MG63 (cell line): ENCODE measurements around the gene PPP1R3D. TPM values are rescaled to one million over a fixed set of nuclear protein-coding genes. Genes with fewer than 3 reads are reported as not detected.

Experiments used
- DNase-seq: peaks from one replicate; pipeline ENCODE4 v3.0.0-alpha.2; 2020
- H3K27me3 ChIP-seq: fragments of 250-450 bp; sonication (Bioruptor Pico); 2 replicates; pipeline ENCODE4 v1.5.1; 2020; ENCODE audit warnings: mild to moderate bottlenecking, moderate library complexity
- H3K36me3 ChIP-seq: fragments of 250-450 bp; sonication (Bioruptor Pico); 2 replicates; pipeline ENCODE4 v1.5.1; 2020; ENCODE audit warnings: mild to moderate bottlenecking, moderate library complexity
- H3K4me3 ChIP-seq: fragments of 250-450 bp; sonication (Bioruptor Pico); 2 replicates; pipeline ENCODE4 v1.5.1; 2020; ENCODE audit warnings: mild to moderate bottlenecking, moderate library complexity
- H3K9me3 ChIP-seq: fragments of 250-450 bp; sonication (Bioruptor Pico); 2 replicates; pipeline ENCODE4 v1.5.1; 2020; ENCODE audit warnings: mild to moderate bottlenecking, moderate library complexity
- total RNA-seq: library from RNA; depleted of rRNA; stranded (reverse); fragments of >200 nt; shearing (Covaris generic); gene quantifications from 2 replicates; pipeline ENCODE4 v1.2.3, GENCODE V29; 2014; ENCODE audit warnings: low replicate concordance; rRNA removed

PPP1R3D gene, protein sequence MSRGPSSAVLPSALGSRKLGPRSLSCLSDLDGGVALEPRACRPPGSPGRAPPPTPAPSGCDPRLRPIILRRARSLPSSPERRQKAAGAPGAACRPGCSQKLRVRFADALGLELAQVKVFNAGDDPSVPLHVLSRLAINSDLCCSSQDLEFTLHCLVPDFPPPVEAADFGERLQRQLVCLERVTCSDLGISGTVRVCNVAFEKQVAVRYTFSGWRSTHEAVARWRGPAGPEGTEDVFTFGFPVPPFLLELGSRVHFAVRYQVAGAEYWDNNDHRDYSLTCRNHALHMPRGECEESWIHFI
- 8.8 and 11.4 TPM in 2 replicates for total RNA-seq

DNA sequence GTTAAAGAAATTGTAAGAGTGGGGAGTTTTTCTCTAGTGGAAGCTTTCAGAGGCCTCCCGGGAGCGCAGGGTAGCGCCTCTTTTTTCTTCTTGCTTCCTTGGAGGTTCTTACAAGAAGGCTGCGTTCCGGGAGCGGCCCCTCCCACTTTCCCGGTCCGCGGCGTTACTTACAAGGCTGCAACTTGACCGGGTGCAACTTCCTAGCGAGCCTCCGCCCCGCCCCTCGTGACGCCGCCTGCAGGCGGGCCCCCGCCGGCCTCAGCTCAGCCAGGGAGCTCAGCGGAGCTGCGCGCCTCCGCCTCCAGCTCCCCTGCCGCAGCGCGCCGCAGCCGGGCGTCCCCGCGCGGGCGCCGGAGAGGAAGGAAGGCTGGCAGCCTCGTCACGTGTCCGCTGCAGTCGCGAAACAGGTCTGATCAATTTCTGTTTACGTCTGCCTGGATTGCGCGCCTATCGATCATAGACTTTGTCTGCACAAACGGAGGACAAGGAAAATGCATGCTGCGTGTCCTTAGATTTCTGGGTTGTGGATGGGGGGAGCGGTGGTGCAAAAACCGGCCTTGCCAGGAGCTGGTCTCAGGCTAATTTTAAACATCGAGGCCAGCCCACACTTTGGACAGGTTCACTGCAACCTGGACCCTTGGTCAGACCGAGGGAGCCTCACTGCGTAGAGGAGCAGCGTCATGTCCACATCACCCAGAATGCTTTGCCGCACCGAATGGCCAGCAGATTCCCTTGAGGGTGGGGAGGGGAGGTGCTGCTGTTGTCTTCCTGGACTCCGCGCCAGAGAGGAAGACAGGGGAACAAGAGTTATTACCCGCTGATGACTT, at the start of gene PPP1R3D, which contains the start of gene FAM217B:
Gene PPP1R3D (minus strand): TSS at position 177 of the 827 bp plus-strand sequence. CDS start 374 bp downstream, outside the sequence.
Gene FAM217B (plus strand): TSS at position 261 of the 827 bp plus-strand sequence. CDS start 3,555 bp downstream, outside the sequence.
- Histone ChIP-seq H3K36me3 (peaks cover 39% of the 10 kb centered on the region), H3K9me3 (0 out of 2 replicates have a peak, but pooled peaks cover 2% of the 10 kb centered on the region), H3K4me3 (peak within 1 kb of the TSS; percentile 83), H3K27me3 (no peaks in the 10 kb centered on the region)
- peak; percentile 98 for DNase-seq

DNA sequence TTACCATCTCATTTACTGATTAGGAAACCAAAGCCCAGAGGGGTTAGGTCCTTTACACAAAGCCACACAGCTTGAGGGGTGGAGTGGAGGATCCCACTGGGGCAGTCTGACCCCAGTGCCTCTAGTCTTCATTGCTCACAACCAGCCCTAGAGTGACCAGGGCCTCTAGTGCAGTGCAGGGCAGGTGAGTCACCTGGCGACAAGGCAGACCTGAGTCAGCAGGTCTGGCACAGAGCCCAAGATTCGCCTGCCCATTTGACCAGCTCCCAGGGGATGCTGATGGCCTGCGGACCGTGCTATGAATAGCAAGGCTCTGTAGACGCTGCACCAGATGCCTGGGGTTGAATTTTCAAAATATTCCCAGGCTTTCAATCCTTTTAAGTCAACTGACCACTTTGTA, 48.0 kb upstream of the PPP1R3D start:
- no peaks in the 10 kb centered on the region for H3K9me3 ChIP-seq

DNA sequence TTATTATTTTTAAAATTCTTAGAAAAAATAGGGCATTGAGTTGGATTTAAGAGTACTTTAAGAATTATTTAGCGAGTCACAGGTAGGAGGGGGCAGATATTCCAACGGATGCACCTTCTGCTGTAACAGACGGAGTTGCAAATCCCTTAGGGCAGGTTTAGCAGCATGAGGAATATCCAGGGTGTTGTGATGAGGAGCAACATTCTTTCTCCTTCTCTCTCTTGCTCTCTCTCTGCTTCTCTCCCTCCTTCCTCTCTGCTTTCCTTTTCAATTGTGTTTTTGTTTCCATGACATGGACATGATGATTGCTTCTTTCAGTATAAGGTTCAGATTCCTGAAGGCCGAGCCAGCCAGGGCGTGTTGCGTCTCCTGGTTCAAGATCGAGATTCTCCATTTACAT, 47.0 kb upstream of the PPP1R3D start:
- H3K27me3 ChIP-seq: no peaks in the 10 kb centered on the region
- H3K4me3 ChIP-seq: no peak overlapping the region
- no peak for DNase-seq
- H3K36me3 ChIP-seq: no peaks in the 10 kb centered on the region
- no peaks in the 10 kb centered on the region for H3K9me3 ChIP-seq

More for the DNA sequence above, 48.0 kb upstream of the PPP1R3D start:
- Histone ChIP-seq H3K4me3 (no peak overlapping the region), H3K27me3 (no peaks in the 10 kb centered on the region; the same call in 1 of the 2 replicates), H3K36me3 (no peaks in the 10 kb centered on the region)
- DNase-seq: peak; percentile 27

DNA sequence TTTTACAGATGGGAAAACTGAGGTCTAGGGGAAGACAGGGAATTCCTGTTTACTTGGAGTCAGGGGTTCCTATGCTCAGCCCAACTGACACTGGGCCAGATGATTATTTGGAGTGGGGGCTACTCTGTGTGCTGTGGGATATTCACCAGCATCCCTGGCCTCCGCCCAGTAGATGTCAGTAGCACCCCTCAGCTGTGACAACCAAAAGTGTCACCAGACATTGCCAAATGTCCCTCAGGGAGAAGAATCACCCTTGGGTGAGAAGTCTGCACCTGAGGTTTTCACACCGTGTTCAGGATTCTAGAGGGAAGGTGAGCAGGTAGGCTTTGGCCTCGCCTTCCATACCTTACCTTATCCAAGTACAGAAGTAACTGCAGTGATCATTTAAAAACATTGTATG, 45.8 kb upstream of the PPP1R3D start:
- Histone ChIP-seq H3K9me3 (no peaks in the 10 kb centered on the region), H3K27me3 (no peaks in the 10 kb centered on the region), H3K4me3 (no peak overlapping the region), H3K36me3 (no peaks in the 10 kb centered on the region)
- DNase-seq: no peak

DNA sequence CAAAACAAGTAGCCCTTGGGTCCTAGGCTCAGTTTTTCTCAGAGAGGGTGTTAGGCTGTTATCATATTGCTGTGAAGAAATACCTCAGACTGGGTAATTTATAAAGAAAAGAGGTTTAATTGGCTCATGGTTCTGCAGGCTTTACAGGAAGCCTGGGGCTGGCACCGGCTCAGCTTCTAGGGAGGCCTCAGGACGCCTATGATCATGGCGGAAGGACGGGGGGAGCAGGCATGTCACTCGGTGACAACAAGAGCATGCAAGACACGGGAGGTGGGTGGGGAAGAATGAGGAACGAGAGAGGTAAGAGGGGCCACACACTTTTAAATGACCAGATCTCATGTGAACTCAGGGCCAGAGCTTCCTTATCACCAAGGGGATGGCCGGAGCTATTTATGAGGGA, 45.1 kb upstream of the PPP1R3D start:
- no peak for DNase-seq

DNA sequence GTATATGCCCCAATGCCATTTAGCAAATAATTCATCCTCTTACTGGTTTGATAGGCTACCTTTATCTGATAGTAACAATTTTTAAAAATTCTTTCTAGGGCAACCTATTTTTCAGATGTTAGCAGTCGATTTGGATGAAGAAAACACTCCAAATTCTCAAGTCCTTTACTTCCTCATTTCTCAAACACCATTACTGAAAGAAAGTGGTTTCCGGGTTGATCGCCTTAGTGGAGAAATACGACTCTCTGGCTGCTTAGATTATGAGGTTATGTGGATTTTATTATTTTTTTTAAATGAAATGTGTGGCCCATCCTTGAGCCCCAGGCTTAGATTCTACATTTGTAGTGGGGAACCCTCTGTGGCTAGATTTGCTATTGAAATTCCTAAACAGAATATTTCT, 44.4 kb upstream of the PPP1R3D start:
- no peak for DNase-seq
- no peak overlapping the region for H3K4me3 ChIP-seq
- no peaks in the 10 kb centered on the region for H3K9me3 ChIP-seq
- H3K27me3 ChIP-seq: no peaks in the 10 kb centered on the region
- no peaks in the 10 kb centered on the region for H3K36me3 ChIP-seq

More for the DNA sequence above, 45.1 kb upstream of the PPP1R3D start:
- Histone ChIP-seq H3K36me3 (no peaks in the 10 kb centered on the region), H3K27me3 (no peaks in the 10 kb centered on the region), H3K9me3 (no peaks in the 10 kb centered on the region), H3K4me3 (no peak overlapping the region)

DNA sequence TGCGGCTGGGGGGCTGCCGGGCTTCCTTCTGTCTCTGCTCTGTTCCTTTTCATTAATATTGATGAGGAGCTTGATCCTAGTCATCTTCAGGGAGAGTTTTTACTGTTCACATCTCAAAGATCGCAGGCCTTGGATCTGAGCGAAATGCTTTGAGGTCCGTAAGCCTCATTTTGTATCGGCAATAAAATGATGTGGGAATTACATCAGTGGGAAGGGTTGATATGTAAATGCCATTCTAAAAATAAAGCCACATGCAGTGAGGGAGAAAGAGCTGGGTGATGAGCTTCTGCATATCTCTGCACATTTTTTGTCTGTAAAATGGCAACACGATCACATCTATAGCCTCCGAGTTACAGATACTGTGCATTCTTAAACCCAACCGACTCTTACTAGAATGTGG, 43.0 kb upstream of the PPP1R3D start:
- Histone ChIP-seq H3K4me3 (no peak overlapping the region), H3K27me3 (no peaks in the 10 kb centered on the region), H3K36me3 (no peaks in the 10 kb centered on the region), H3K9me3 (no peaks in the 10 kb centered on the region)
- no peak for DNase-seq

DNA sequence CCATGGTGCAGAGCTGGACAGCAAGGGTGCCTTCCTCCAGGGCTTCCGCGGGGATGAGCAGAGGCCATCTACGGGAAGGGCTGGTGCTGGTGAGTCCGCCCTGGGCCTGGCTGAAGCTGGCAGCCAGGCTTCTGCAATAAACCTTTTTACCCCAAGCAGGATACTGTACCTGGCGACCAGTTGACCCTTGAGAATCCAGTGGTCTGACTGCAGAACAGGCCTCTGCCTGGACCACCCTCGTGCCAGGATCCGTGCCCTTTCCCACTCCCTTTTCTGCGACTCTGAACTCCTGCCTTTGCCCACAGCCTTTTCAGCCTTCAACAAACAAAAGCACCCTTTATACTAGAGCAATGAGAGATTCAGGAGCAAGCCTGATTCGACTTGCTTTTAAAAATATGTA, 37.0 kb upstream of the PPP1R3D start:
- no peak overlapping the region for H3K4me3 ChIP-seq
- H3K9me3 ChIP-seq: no peaks in the 10 kb centered on the region
- no peak for DNase-seq
- H3K27me3 ChIP-seq: no peaks in the 10 kb centered on the region
- H3K36me3 ChIP-seq: no peaks in the 10 kb centered on the region

DNA sequence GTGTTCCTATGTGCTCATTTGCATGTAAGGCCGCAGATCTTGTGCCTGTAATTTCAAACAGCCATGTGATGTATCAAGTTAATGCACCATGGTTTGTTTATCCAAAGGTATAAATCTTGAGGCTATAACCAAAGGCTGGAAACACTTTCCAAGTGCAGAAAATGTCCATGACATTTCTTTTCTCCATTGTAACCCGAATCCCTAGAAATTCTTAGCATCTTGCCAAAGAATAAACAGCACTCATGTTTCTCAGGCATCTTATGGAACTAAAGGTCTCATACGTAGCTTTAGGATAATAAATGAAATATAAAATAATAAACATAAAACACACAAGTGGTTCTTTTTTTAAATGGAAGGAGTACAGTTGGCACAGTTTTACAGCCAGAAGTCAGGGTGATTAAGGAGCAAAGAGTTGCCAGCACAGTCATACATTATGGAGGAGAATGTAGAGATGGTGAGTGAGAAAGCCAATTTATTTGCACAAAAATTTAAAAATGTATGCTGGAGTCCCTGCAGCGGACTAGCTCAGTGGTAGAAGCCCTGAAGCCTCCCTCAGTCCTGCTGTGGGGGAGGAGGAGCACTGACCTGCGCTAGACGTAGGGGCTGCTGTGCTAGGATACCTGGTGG, 36.2 kb upstream of the PPP1R3D start:
- DNase-seq: no peak

DNA sequence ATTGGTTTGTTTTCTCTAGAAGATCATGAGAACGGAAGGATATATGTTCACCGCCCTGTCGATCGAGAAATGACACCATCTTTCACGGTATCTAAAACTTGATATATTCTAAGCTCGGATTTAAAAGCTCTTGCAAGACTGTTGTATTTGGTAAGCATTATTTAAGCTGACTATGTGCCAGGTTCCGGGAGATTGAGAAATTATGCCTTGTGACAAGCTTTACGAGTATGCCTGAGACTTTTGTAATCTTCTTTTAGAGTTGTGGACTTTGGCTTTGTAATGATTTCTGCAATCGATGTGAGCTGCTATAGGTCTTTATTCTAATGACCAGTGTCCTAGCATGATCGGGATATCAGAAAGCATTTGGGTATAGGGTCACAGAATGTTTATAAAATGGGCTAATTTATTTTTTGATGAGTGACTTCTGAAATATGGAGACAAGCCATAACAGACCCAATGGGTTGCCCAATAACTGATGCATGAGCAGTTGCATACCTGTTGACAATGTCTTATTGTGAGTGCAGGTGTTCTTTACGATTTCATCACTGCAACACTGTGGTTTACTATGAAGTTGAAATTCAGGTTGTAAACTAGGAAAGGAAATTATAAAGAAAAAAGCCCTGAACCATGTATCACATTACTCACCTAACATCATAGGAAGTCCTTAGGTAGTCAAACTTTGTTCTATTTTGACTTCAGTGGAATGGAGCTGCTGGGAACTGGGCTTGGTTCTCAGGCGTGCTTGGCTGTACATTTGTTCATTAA, 32.1 kb upstream of the PPP1R3D start:
- Histone ChIP-seq H3K27me3 (no peaks in the 10 kb centered on the region), H3K9me3 (no peaks in the 10 kb centered on the region), H3K4me3 (no peak overlapping the region), H3K36me3 (no peaks in the 10 kb centered on the region)
- no peak for DNase-seq

More for the DNA sequence above, 36.2 kb upstream of the PPP1R3D start:
- Histone ChIP-seq H3K9me3 (no peaks in the 10 kb centered on the region), H3K27me3 (no peaks in the 10 kb centered on the region), H3K4me3 (no peak overlapping the region), H3K36me3 (no peaks in the 10 kb centered on the region)

DNA sequence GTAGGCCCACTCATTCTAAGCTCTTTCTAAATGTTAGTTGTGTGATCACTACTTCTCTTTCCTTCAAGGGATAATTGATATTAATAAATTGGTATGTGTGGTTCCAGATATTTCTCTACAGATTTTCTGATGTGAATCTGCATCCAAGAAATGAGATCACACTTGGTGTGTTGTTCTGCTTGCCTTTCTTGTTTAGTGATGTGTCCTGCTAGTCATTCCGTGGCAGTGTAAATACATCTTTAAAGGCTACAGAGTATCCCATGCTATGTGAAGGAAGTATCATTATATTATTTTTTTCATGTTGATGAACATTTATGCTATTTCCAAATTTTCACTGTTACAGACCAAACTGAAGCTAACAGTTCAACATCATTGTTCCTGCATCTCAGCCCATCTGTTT, 31.3 kb upstream of the PPP1R3D start:
- DNase-seq: no peak
- no peaks in the 10 kb centered on the region for H3K36me3 ChIP-seq
- no peaks in the 10 kb centered on the region for H3K27me3 ChIP-seq

DNA sequence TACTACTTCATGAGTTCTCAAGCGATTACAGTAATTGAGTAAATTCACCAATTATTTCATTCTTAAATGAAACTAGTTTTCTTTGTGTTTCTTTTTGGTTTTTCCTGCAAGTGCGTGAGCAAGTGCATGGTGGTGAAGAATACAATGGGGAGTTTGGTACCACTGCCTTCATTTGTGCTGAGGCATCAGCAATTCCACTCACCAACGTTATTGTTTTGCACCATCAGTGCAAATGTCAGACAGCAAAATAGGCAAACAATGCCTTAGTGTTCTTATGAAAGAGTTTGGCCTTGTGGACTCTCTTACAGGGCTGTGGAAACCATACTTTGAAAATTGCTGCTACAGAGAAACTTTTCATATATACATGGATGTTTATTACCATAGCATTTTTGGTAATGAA, 26.3 kb upstream of the PPP1R3D start:
- H3K27me3 ChIP-seq: no peaks in the 10 kb centered on the region
- H3K9me3 ChIP-seq: no peaks in the 10 kb centered on the region
- no peaks in the 10 kb centered on the region for H3K36me3 ChIP-seq
- no peak for DNase-seq
- no peak overlapping the region for H3K4me3 ChIP-seq

More for the DNA sequence above, 31.3 kb upstream of the PPP1R3D start:
- Histone ChIP-seq H3K4me3 (no peak overlapping the region), H3K9me3 (no peaks in the 10 kb centered on the region)

DNA sequence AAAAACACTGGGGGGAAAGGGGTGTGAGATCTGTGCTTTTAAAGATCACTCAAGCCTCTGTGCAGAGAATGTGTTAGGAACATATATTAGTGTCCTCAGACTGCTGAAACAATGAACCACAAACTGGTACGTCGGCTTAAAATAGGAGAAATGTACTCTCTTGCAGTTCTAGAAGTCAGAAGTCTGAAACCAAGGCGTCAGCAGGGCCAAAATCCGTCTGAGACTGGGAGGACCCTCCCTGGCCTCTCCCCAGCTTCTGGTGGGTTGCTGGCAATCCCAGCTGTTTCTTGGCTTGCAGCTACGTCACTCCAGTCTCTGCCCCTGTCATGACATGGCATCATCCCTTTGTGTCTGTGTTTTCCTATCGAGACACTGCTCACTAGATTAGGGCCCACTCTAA, 22.1 kb upstream of the PPP1R3D start:
- Histone ChIP-seq H3K9me3 (no peaks in the 10 kb centered on the region), H3K36me3 (no peaks in the 10 kb centered on the region), H3K4me3 (no peak overlapping the region), H3K27me3 (no peaks in the 10 kb centered on the region)
- no peak for DNase-seq

DNA sequence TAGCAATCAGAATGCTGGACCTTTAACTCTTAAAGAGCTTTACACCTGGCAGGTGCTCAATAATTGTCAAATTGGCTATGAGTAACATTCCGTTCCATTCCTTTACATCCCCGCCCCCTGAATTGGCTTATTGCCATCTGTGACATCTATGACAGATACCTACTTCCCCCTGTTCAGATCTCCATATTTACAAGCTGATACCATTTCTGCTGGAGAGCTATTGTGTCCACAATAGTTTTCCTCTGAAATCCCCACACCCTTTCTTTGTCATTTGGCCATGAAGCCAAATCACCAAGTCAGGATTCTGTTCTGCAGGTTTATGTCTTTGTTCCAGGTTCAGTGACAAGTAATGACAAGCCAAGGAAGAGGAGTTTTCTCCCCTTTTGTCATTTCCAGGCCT, 21.3 kb upstream of the PPP1R3D start:
- no peak for DNase-seq
- Histone ChIP-seq H3K9me3 (no peaks in the 10 kb centered on the region), H3K4me3 (no peak overlapping the region), H3K27me3 (no peaks in the 10 kb centered on the region), H3K36me3 (no peaks in the 10 kb centered on the region)

DNA sequence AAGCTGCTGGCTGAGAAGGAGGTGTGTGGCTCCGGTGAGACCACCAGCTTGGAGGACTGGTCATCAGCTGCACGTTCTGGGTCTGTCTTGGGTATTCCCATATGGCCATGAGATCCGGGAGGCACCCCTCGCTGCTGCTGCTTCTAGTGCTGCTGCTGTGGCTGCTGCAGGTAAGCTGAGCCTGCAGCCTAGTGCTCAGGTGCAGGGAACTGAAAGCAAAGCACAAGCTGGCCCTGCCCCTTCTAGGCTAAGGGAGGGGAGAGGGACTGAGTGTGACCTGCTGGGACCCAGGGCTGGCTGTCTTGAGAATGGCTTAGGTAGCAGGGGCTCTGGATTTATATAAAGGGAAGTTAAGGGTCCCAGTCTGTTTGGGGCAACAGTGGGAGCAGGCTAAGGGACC, 18.5 kb upstream of the PPP1R3D start:
- no peak for DNase-seq
- Histone ChIP-seq H3K9me3 (no peaks in the 10 kb centered on the region), H3K36me3 (no peaks in the 10 kb centered on the region), H3K27me3 (no peaks in the 10 kb centered on the region), H3K4me3 (no peak overlapping the region)

DNA sequence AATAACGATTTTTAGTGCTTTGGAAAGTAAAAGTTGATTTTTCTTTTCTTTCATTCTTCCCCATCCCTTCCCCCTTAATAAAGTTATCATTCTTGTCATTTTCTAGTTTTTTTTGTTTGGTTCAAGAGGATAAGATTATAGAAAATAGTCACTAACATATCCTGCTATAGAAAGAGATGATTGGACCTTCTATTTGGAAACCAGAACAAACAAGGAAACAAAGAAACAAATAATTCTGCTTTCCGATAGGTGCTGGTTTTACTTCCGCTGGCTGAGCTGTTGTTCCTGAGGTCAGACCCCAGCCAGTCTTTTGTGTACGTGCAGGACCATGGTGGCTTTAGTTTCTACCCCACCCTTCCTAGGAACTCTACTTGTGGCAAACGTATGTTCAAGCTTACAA, 18.0 kb upstream of the PPP1R3D start, which contains the start of gene CDH26:
Gene CDH26 (plus strand): TSS at position 301 of the 400 bp plus-strand sequence. CDS start 304 bp downstream, outside the sequence.
- no peak for DNase-seq
- Histone ChIP-seq H3K4me3 (no peak within 1 kb of the TSS), H3K9me3 (no peaks in the 10 kb centered on the region), H3K27me3 (no peaks in the 10 kb centered on the region), H3K36me3 (no peaks in the 10 kb centered on the region)
